HG03280 (cell line): ENCODE results near the gene GAL.

ENCODE experiments used
- ATAC-seq: cut with Tn5 transposase; IDR thresholded peaks from one replicate; pipeline ENCODE4 v1.9.1; 2021; ENCODE audit warnings: mild to moderate bottlenecking, moderate library complexity; ENCODE audit not compliant: unreplicated experiment

Gene GAL

GRCh38 chr11:68707527-68707926, 23.2 kb downstream of the GAL start:
- no peak for ATAC-seq

GRCh38 chr11:68709062-68709461, 24.7 kb downstream of the GAL start:
- ATAC-seq = no peak

GRCh38 chr11:68710409-68710808, 26.1 kb downstream of the GAL start:
- no peak for ATAC-seq

GRCh38 chr11:68711114-68711513, 26.8 kb downstream of the GAL start:
- ATAC-seq = no peak

GRCh38 chr11:68714060-68714856, 29.9 kb downstream of the GAL start:
- no peak for ATAC-seq

GRCh38 chr11:68715456-68716122, 31.2 kb downstream of the GAL start:
- no peak for ATAC-seq

- ATAC-seq = no peak
These were observed 36.7 kb downstream of the GAL start for GRCh38 chr11:68721075-68721474.

GRCh38 chr11:68722143-68722542, 37.8 kb downstream of the GAL start:
- ATAC-seq = no peak

GRCh38 chr11:68724293-68724692, 39.9 kb downstream of the GAL start:
- ATAC-seq = no peak

GRCh38 chr11:68727783-68728182, 43.4 kb downstream of the GAL start:
- ATAC-seq = no peak

- ATAC-seq = no peak
These were observed 49.8 kb downstream of the GAL start for GRCh38 chr11:68734111-68734510.

GRCh38 chr11:68735125-68735524, 50.8 kb downstream of the GAL start:
- ATAC-seq = no peak

- no peak for ATAC-seq
These were observed 51.3 kb downstream of the GAL start for GRCh38 chr11:68735646-68736045.
